Mesothelial cell of epicardium (in vitro differentiated cells): ENCODE data around the gene AP3B1. TPM values are rescaled to one million over a fixed set of nuclear protein-coding genes. Genes with fewer than 3 reads are reported as not detected.

ENCODE experiments used
- DNase-seq, 2 experiments: peaks; one replicate each; pipeline ENCODE4 v3.0.0; 2021; ENCODE audit warnings: low spot score in 2 of 2; ENCODE audit not compliant: unreplicated experiment in 2 of 2
- H3K27ac Mint-ChIP-seq: 2 replicates; pipeline ENCODE4 v1.8.0; 2021; ENCODE audit warnings: mixed read lengths
- H3K27me3 Mint-ChIP-seq: 2 replicates; pipeline ENCODE4 v1.8.0; 2021; ENCODE audit warnings: low read depth, mixed read lengths
- H3K36me3 Mint-ChIP-seq: 2 replicates; pipeline ENCODE4 v1.8.0; 2021; ENCODE audit warnings: mixed read lengths
- H3K4me1 Mint-ChIP-seq: 2 replicates; pipeline ENCODE4 v1.8.0; 2021; ENCODE audit warnings: mixed read lengths
- H3K4me3 Mint-ChIP-seq: 2 replicates; pipeline ENCODE4 v1.8.0; 2021; ENCODE audit warnings: mild to moderate bottlenecking, moderate library complexity, mixed read lengths
- H3K9me3 Mint-ChIP-seq: 2 replicates; pipeline ENCODE4 v1.8.0; 2021; ENCODE audit warnings: mixed read lengths
- CTCF ChIP-seq: fragments of 200-600 bp; sonication (generic); IDR thresholded peaks from one replicate; pipeline ENCODE4 v1.5.0; 2021; ENCODE audit warnings: antibody characterized with exemption; ENCODE audit not compliant: unreplicated experiment
- total RNA-seq: library from RNA; stranded (reverse); gene quantifications from 3 replicates; pipeline ENCODE4 v1.2.1, GENCODE V29; 2021

Gene AP3B1
- total RNA-seq, 1 donor from 2014 or later, result 50.6 TPM

- Mint-ChIP-seq H3K27me3 (no peaks in the 10 kb centered on the region), H3K36me3 (peaks cover 4% of the 10 kb centered on the region), H3K9me3 (peaks cover 13% of the 10 kb centered on the region), H3K4me3 (no peak overlapping the region), H3K27ac (peak overlapping the region; percentile 26), H3K4me1 (peaks cover 23% of the 10 kb centered on the region)
- no peak for TF ChIP-seq CTCF
- DNase-seq, result no peak
These were observed 6.7 kb downstream of the AP3B1 start for GRCh38 chr5:78287833-78288232.

DNA sequence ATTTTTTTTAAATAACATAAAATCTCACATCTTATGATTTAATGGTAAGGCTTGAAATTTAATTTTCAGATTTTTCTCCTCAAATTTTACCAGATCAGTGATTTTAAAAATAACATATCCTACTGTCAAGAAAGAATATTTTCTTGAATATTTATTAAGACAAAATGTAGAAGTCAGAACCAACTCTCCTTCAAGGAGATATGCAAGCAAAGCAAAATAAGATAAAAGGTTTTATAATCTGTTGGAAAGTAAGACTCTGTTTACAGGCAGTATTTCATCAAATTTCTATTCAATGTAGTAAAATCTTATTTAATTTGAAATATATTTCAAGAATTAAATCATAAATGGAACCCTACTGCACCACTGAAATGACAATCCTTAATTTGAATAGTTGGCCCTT, 7.3 kb downstream of the AP3B1 start:
- H3K36me3 Mint-ChIP-seq, result peaks cover 4% of the 10 kb centered on the region
- no peak for TF ChIP-seq CTCF
- H3K27me3 Mint-ChIP-seq, result no peaks in the 10 kb centered on the region
- no peak for DNase-seq
- peaks cover 13% of the 10 kb centered on the region for H3K9me3 Mint-ChIP-seq
- H3K27ac Mint-ChIP-seq, result no peak overlapping the region
- no peak overlapping the region for H3K4me3 Mint-ChIP-seq
- H3K4me1 Mint-ChIP-seq, result peaks cover 19% of the 10 kb centered on the region

- no peak for DNase-seq
- TF ChIP-seq CTCF, result no peak
- Mint-ChIP-seq H3K9me3 (peaks cover 13% of the 10 kb centered on the region), H3K27me3 (no peaks in the 10 kb centered on the region), H3K4me3 (no peak overlapping the region), H3K36me3 (peaks cover 4% of the 10 kb centered on the region), H3K4me1 (peaks cover 14% of the 10 kb centered on the region), H3K27ac (no peak overlapping the region)
These were observed 8.2 kb downstream of the AP3B1 start for GRCh38 chr5:78286290-78286689.

DNA sequence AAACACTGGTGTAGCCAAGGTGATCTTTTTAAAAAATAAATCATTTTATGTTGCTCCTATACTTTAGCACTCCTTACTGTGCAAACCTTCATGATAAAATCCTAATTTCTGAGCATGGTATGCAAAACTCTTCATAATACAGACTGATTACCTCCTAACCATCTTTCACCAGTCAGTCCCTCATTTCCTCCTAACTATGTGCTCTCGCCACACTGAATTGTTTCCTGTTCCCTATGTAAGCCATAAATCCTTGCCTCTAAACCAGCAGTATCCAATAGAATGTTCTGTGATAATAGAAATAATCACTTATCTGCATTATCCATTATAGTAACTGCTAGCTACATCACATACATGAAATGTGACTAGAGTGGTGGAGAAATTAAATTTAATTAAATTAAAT, 10.7 kb downstream of the AP3B1 start:
- H3K4me1 Mint-ChIP-seq, result peaks cover 10% of the 10 kb centered on the region

GRCh38 chr5:78283105-78283504, 11.4 kb downstream of the AP3B1 start:
- Mint-ChIP-seq H3K27ac (no peak overlapping the region), H3K36me3 (peaks cover 4% of the 10 kb centered on the region), H3K4me3 (no peak overlapping the region), H3K9me3 (peaks cover 13% of the 10 kb centered on the region), H3K27me3 (no peaks in the 10 kb centered on the region), H3K4me1 (peaks cover 7% of the 10 kb centered on the region)
- TF ChIP-seq CTCF, result no peak
- no peak for DNase-seq

More for the DNA sequence above, 10.7 kb downstream of the AP3B1 start:
- TF ChIP-seq CTCF, result no peak
- H3K36me3 Mint-ChIP-seq, result peaks cover 4% of the 10 kb centered on the region
- H3K4me3 Mint-ChIP-seq, result no peak overlapping the region
- peaks cover 13% of the 10 kb centered on the region for H3K9me3 Mint-ChIP-seq
- no peaks in the 10 kb centered on the region for H3K27me3 Mint-ChIP-seq
- DNase-seq, result no peak
- no peak overlapping the region for H3K27ac Mint-ChIP-seq

- Mint-ChIP-seq H3K4me3 (no peak overlapping the region), H3K27me3 (no peaks in the 10 kb centered on the region), H3K27ac (no peak overlapping the region), H3K4me1 (peaks cover 11% of the 10 kb centered on the region), H3K9me3 (peaks cover 6% of the 10 kb centered on the region), H3K36me3 (peaks cover 5% of the 10 kb centered on the region)
- DNase-seq, result no peak
- no peak for TF ChIP-seq CTCF
These were observed 14.2 kb downstream of the AP3B1 start for GRCh38 chr5:78280261-78280660.
